HG03064 (cell line): ENCODE measurements around the gene CAPNS2.

Source experiments
- ATAC-seq: cut with Tn5 transposase; IDR thresholded peaks from one replicate; pipeline ENCODE4 v1.9.1; 2021; ENCODE audit warnings: low read depth; ENCODE audit not compliant: unreplicated experiment

The CAPNS2 gene

GRCh38 chr16:55566432-55567175 lies at the start of gene CAPNS2:
CAPNS2 (plus strand) TSS chr16:55566684; CDS start chr16:55566757, 73 bp downstream.
- no peak for ATAC-seq

- ATAC-seq = no peak
These were observed 44.7 kb upstream of the CAPNS2 start for GRCh38 chr16:55521792-55522191.

GRCh38 chr16:55526441-55526840 lies 40.0 kb upstream of the CAPNS2 start:
- no peak for ATAC-seq

- ATAC-seq = no peak
These were observed 38.6 kb upstream of the CAPNS2 start for GRCh38 chr16:55527885-55528284.

- no peak for ATAC-seq
These were observed 37.5 kb upstream of the CAPNS2 start for GRCh38 chr16:55529018-55529417.

- ATAC-seq = no peak
These were observed 36.1 kb upstream of the CAPNS2 start for GRCh38 chr16:55530316-55530856.

GRCh38 chr16:55532227-55532626 lies 34.3 kb upstream of the CAPNS2 start:
- no peak for ATAC-seq

- no peak for ATAC-seq
These were observed 31.7 kb upstream of the CAPNS2 start for GRCh38 chr16:55534756-55535155.

GRCh38 chr16:55539049-55539448 lies 27.4 kb upstream of the CAPNS2 start:
- no peak for ATAC-seq

- ATAC-seq = no peak
These were observed 27.0 kb upstream of the CAPNS2 start for GRCh38 chr16:55539488-55539887.

GRCh38 chr16:55540221-55540620 lies 26.3 kb upstream of the CAPNS2 start:
- no peak for ATAC-seq

- no peak for ATAC-seq
These were observed 23.9 kb upstream of the CAPNS2 start for GRCh38 chr16:55542459-55543082.

- ATAC-seq = no peak
These were observed 23.0 kb upstream of the CAPNS2 start for GRCh38 chr16:55543472-55543871.

GRCh38 chr16:55552621-55553020 lies 13.9 kb upstream of the CAPNS2 start:
- ATAC-seq = no peak

GRCh38 chr16:55555436-55555835 lies 11.0 kb upstream of the CAPNS2 start:
- ATAC-seq = no peak

GRCh38 chr16:55557186-55557585 lies 9.3 kb upstream of the CAPNS2 start:
- ATAC-seq = no peak

GRCh38 chr16:55559233-55559632 lies 7.3 kb upstream of the CAPNS2 start:
- no peak for ATAC-seq

GRCh38 chr16:55559933-55560516 lies 6.5 kb upstream of the CAPNS2 start:
- no peak for ATAC-seq

- ATAC-seq = no peak
These were observed 5.1 kb upstream of the CAPNS2 start for GRCh38 chr16:55561319-55561848.

- no peak for ATAC-seq
These were observed 3.5 kb upstream of the CAPNS2 start for GRCh38 chr16:55562936-55563335.

- ATAC-seq = no peak
These were observed 2.7 kb upstream of the CAPNS2 start for GRCh38 chr16:55563797-55564196.
